ENCODE measurements around the gene MOB3A.

Gene MOB3A

GRCh38 chr19:2122982-2123381, 26.9 kb upstream of the MOB3A start:
- Histone ChIP-seq H3K4me3 (ENCODE audit: low read depth, low read length) (no peak overlapping the region), H3K27ac (ENCODE audit: extremely low read depth, low read depth, low read length) (no peak overlapping the region), H3K4me1 (ENCODE audit: control insufficient read depth, insufficient read depth, low read length) (no peaks in the 10 kb centered on the region), H3K36me3 (ENCODE audit: control insufficient read depth in 2 of 2, insufficient read depth in 1 of 2, low read length in 2 of 2) (peaks cover 17 to 95% of the 10 kb centered on the region in 2 experiments; a peak in 2 of 3 replicates), H3K9me3 (ENCODE audit: control insufficient read depth, insufficient read depth, low read depth, low read length) (no peaks in the 10 kb centered on the region)
- CTCF ChIA-PET, result no interaction called here
- POLR2A ChIA-PET, result interaction anchor here (0.6 kb wide), 1 partner anchor 16 kb away, joined by 8 read pairs; no protein-coding TSS in a partner anchor
- TF ChIP-seq ZNF660 (tag by site-specific recombination; IDR thresholded peaks at IDR 0.05) (no peak), SCRT1 (tag by site-specific recombination; IDR thresholded peaks at IDR 0.05; ENCODE audit: borderline replicate concordance) (no peak), ZBTB10 (tag by site-specific recombination; IDR thresholded peaks at IDR 0.05) (no peak), SETDB1 (IDR thresholded peaks at IDR 0.05; ENCODE audit: insufficient read length, low read length) (no peak), ZNF350 (tag by site-specific recombination; IDR thresholded peaks at IDR 0.05) (no peak), ZNF621 (tag by site-specific recombination; IDR thresholded peaks at IDR 0.05) (no peak), FEZF1 (tag by site-specific recombination; IDR thresholded peaks at IDR 0.05) (no peak), ZNF677 (tag by site-specific recombination; IDR thresholded peaks at IDR 0.05) (no peak), ZNF473 (tag by site-specific recombination; IDR thresholded peaks at IDR 0.05) (no peak), ZFP37 (tag by site-specific recombination; IDR thresholded peaks at IDR 0.05) (no peak), ZNF561 (tag by site-specific recombination; IDR thresholded peaks at IDR 0.05; ENCODE audit: borderline replicate concordance) (no peak), ZNF2 (tag by site-specific recombination; IDR thresholded peaks at IDR 0.05) (no peak), ZNF112 (tag by site-specific recombination; IDR thresholded peaks at IDR 0.05) (no peak)

GRCh38 chr19:2122251-2122650, 26.1 kb upstream of the MOB3A start:
- H3K36me3 ChIP-seq (ENCODE audit: control insufficient read depth in 2 of 2, insufficient read depth in 1 of 2, low read length in 2 of 2), result peaks cover 20 to 95% of the 10 kb centered on the region in 2 experiments; a peak in 2 of 3 replicates
- ChIA-PET CTCF (no interaction called here), POLR2A (no interaction called here)
- H3K4me3 ChIP-seq (ENCODE audit: low read depth, low read length), result no peak overlapping the region
- no peaks in the 10 kb centered on the region for H3K9me3 ChIP-seq (ENCODE audit: control insufficient read depth, insufficient read depth, low read depth, low read length)
- H3K27ac ChIP-seq (ENCODE audit: extremely low read depth, low read depth, low read length), result no peak overlapping the region
- H3K4me1 ChIP-seq (ENCODE audit: control insufficient read depth, insufficient read depth, low read length), result no peaks in the 10 kb centered on the region
- TF ChIP-seq ZSCAN4 (tag by site-specific recombination; IDR thresholded peaks at IDR 0.05) (no peak), ZNF311 (tag by site-specific recombination; IDR thresholded peaks at IDR 0.05; ENCODE audit: borderline replicate concordance) (no peak), ZNF580 (tag by site-specific recombination; IDR thresholded peaks at IDR 0.05) (no peak), ZIC2 (tag by site-specific recombination; IDR thresholded peaks at IDR 0.05) (no peak), EGR2 (tag by site-specific recombination; IDR thresholded peaks at IDR 0.05; ENCODE audit: low read depth) (no peak), ZFP37 (tag by site-specific recombination; IDR thresholded peaks at IDR 0.05) (no peak), ZNF221 (tag by site-specific recombination; IDR thresholded peaks at IDR 0.05; ENCODE audit: borderline replicate concordance) (no peak), ZNF10 (tag by site-specific recombination; IDR thresholded peaks at IDR 0.05) (no peak), REST (tag by site-specific recombination; IDR thresholded peaks at IDR 0.05) (no peak), ZNF596 (tag by site-specific recombination; IDR thresholded peaks at IDR 0.05) (no peak), ZNF473 (tag by site-specific recombination; IDR thresholded peaks at IDR 0.05) (no peak), ZNF600 (tag by site-specific recombination; IDR thresholded peaks at IDR 0.05) (no peak), ZNF280C (tag by site-specific recombination; IDR thresholded peaks at IDR 0.05) (no peak), ZNF169 (tag by site-specific recombination; IDR thresholded peaks at IDR 0.05) (no peak), YY1 (tag by site-specific recombination; IDR thresholded peaks at IDR 0.05) (no peak), ZSCAN23 (tag by site-specific recombination; IDR thresholded peaks at IDR 0.05) (no peak), ZNF561 (tag by site-specific recombination; IDR thresholded peaks at IDR 0.05; ENCODE audit: borderline replicate concordance) (no peak)

Data from HEK293 (cell line).